H9 (cell line): ENCODE data around the gene THBS3. TPM values are rescaled to one million over a fixed set of nuclear protein-coding genes. Genes with fewer than 3 reads are reported as not detected.

Experiments used
- DNase-seq: peaks from one replicate; pipeline ENCODE4 v3.0.0-alpha.2; 2017
- H2AFZ ChIP-seq: one replicate; pipeline ENCODE4 v1.6.1; 2013; ENCODE audit warnings: mild to moderate bottlenecking, low read length, control low read depth, moderate library complexity
- H2AK5ac ChIP-seq: 2 replicates; pipeline ENCODE4 v1.6.1; 2013; ENCODE audit warnings: low read length, control low read depth, mixed read lengths; ENCODE audit not compliant: insufficient read length
- H2BK120ac ChIP-seq: one replicate; pipeline ENCODE4 v1.6.1; 2013; ENCODE audit warnings: low read depth, mild to moderate bottlenecking, low read length, control low read depth, inconsistent platforms; ENCODE audit not compliant: poor library complexity, severe bottlenecking
- H2BK12ac ChIP-seq: 2 replicates; pipeline ENCODE4 v1.6.1; 2013; ENCODE audit warnings: low read length, control low read depth, mixed read lengths, low read depth; ENCODE audit not compliant: insufficient read length
- H2BK15ac ChIP-seq: 2 replicates; pipeline ENCODE4 v1.6.1; 2013; ENCODE audit warnings: low read depth, low read length, control low read depth
- H2BK20ac ChIP-seq: one replicate; pipeline ENCODE4 v1.6.1; 2013; ENCODE audit warnings: low read depth, mild to moderate bottlenecking, low read length, control low read depth, inconsistent platforms; ENCODE audit not compliant: poor library complexity, severe bottlenecking
- H2BK5ac ChIP-seq: 2 replicates; pipeline ENCODE4 v1.6.1; 2013; ENCODE audit warnings: low read length, control low read depth, mixed read lengths; ENCODE audit not compliant: insufficient read length
- H3K14ac ChIP-seq: 2 replicates; pipeline ENCODE4 v1.6.1; 2013; ENCODE audit warnings: low read length, control low read depth; ENCODE audit not compliant: insufficient read depth
- H3K18ac ChIP-seq: 2 replicates; pipeline ENCODE4 v1.6.1; 2013; ENCODE audit warnings: low read depth, mild to moderate bottlenecking, mixed read lengths, low read length, control low read depth; ENCODE audit not compliant: insufficient read length
- H3K23ac ChIP-seq: 2 replicates; pipeline ENCODE4 v1.6.1; 2013; ENCODE audit warnings: low read length, control low read depth, mixed read lengths, low read depth; ENCODE audit not compliant: insufficient read length
- H3K23me2 ChIP-seq: 2 replicates; pipeline ENCODE4 v1.6.1; 2013; ENCODE audit warnings: low read depth, mild to moderate bottlenecking, mixed read lengths, low read length, control low read depth; ENCODE audit not compliant: insufficient read length, poor library complexity, severe bottlenecking
- H3K27ac ChIP-seq: 2 replicates; pipeline ENCODE4 v1.5.1; 2013; ENCODE audit warnings: low read length, control low read depth, mixed read lengths, low read depth; ENCODE audit not compliant: insufficient read length
- H3K27me3 ChIP-seq: 2 replicates; pipeline ENCODE4 v1.6.1; 2013; ENCODE audit warnings: low read length, control low read depth, inconsistent platforms; ENCODE audit not compliant: insufficient read depth
- H3K4ac ChIP-seq: 2 replicates; pipeline ENCODE4 v1.6.1; 2013; ENCODE audit warnings: low read depth, mild to moderate bottlenecking, control low read depth, inconsistent platforms, low read length, moderate library complexity
- H3K4me1 ChIP-seq: 2 replicates; pipeline ENCODE4 v1.6.1; 2013; ENCODE audit warnings: low read length, control low read depth, inconsistent platforms; ENCODE audit not compliant: insufficient read depth
- H3K4me2 ChIP-seq: 2 replicates; pipeline ENCODE4 v1.6.1; 2013; ENCODE audit warnings: low read length, control low read depth, mixed read lengths; ENCODE audit not compliant: insufficient read length, insufficient read depth
- H3K56ac ChIP-seq: 2 replicates; pipeline ENCODE4 v1.6.1; 2013; ENCODE audit warnings: low read depth, mild to moderate bottlenecking, mixed read lengths, low read length, control low read depth; ENCODE audit not compliant: insufficient read length
- H3K79me1 ChIP-seq: 2 replicates; pipeline ENCODE4 v1.6.1; 2013; ENCODE audit warnings: low read depth, mild to moderate bottlenecking, moderate library complexity, low read length, control low read depth, inconsistent platforms; ENCODE audit not compliant: insufficient read depth, poor library complexity, severe bottlenecking
- H3K79me2 ChIP-seq: 2 replicates; pipeline ENCODE4 v1.6.1; 2013; ENCODE audit warnings: low read length, control low read depth, inconsistent platforms; ENCODE audit not compliant: insufficient read depth
- H3K9ac ChIP-seq: 2 replicates; pipeline ENCODE4 v1.6.1; 2013; ENCODE audit warnings: low read length, control low read depth, mixed read lengths; ENCODE audit not compliant: insufficient read length; ENCODE audit errors: extremely low read depth
- H3K9me3 ChIP-seq: one replicate; pipeline ENCODE4 v1.6.1; 2013; ENCODE audit warnings: low read depth, low read length, inconsistent platforms; ENCODE audit not compliant: control insufficient read depth
- H3T11ph ChIP-seq: one replicate; pipeline ENCODE4 v1.6.1; 2013; ENCODE audit warnings: mild to moderate bottlenecking, low read length, control low read depth, inconsistent platforms
- H4K20me1 ChIP-seq: one replicate; pipeline ENCODE4 v1.6.1; 2013; ENCODE audit not compliant: control insufficient read depth, insufficient read length, insufficient read depth
- H4K5ac ChIP-seq: 2 replicates; pipeline ENCODE4 v1.6.1; 2013; ENCODE audit warnings: low read depth, mild to moderate bottlenecking, mixed read lengths, low read length, control low read depth; ENCODE audit not compliant: insufficient read length
- H4K8ac ChIP-seq: replicated peaks from 2 replicates; pipeline ENCODE4 v1.6.1; 2013; ENCODE audit warnings: low read length, control low read depth, mixed read lengths, low read depth; ENCODE audit not compliant: insufficient read length
- H4K91ac ChIP-seq: 2 replicates; pipeline ENCODE4 v1.6.1; 2013; ENCODE audit warnings: low read depth, mild to moderate bottlenecking, moderate library complexity, mixed read lengths, low read length, control low read depth; ENCODE audit not compliant: insufficient read length
- H3K27ac Mint-ChIP-seq, 3 experiments: 2 replicates in 2 of 3; 3 replicates in 1 of 3; pipeline ENCODE4 v1.8.0; 2020 to 2021; ENCODE audit warnings: mixed read lengths in 3 of 3, mild to moderate bottlenecking in 1 of 3, moderate library complexity in 1 of 3
- H3K27me3 Mint-ChIP-seq: 2 replicates; pipeline ENCODE4 v1.8.0; 2021; ENCODE audit warnings: low read depth, mild to moderate bottlenecking, moderate library complexity, mixed read lengths
- H3K36me3 Mint-ChIP-seq, 3 experiments: 2 replicates in 2 of 3; 3 replicates in 1 of 3; pipeline ENCODE4 v1.8.0; 2020 to 2021; ENCODE audit warnings: low read depth in 3 of 3, mixed read lengths in 3 of 3; ENCODE audit not compliant: insufficient read depth in 1 of 3
- H3K4me1 Mint-ChIP-seq, 2 experiments: 2 replicates each; pipeline ENCODE4 v1.8.0; 2020; ENCODE audit warnings: mixed read lengths in 2 of 2
- H3K4me3 Mint-ChIP-seq, 2 experiments: 2 replicates in 1 of 2; 3 replicates in 1 of 2; pipeline ENCODE4 v1.8.0; 2020 to 2021; ENCODE audit warnings: mild to moderate bottlenecking in 2 of 2, mixed read lengths in 2 of 2, moderate library complexity in 1 of 2
- H3K9me3 Mint-ChIP-seq, 2 experiments: 2 replicates in 1 of 2; 3 replicates in 1 of 2; pipeline ENCODE4 v1.8.0; 2020; ENCODE audit warnings: mild to moderate bottlenecking in 2 of 2, mixed read lengths in 2 of 2, moderate library complexity in 1 of 2
- CTCF ChIP-seq: fragments of 200-600 bp; sonication (generic); conservative IDR thresholded peaks from 3 replicates; pipeline ENCODE4 v1.8.0; 2021; ENCODE audit warnings: antibody characterized with exemption, mild to moderate bottlenecking
- WGBS: extraction: QIAGEN DNeasy Blood & Tissue Kit; methylation state at CpG from one replicate; pipeline ENCODE4 v1.1.7; 2013; ENCODE audit warnings: missing lambda C conversion rate, low lambda C conversion rate, mixed read lengths; ENCODE audit not compliant: insufficient read length; ENCODE audit errors: extremely low coverage; 5-methylcytosine and 5-hydroxymethylcytosine counted together
- total RNA-seq: library from RNA; stranded (reverse); gene quantifications from 2 replicates; pipeline ENCODE4 v1.2.1, GENCODE V29; 2021

THBS3 gene
- total RNA-seq, 1 experiment from 2014 or later = 5.9 TPM

- peak overlapping the region; percentile 73 to 88 for H3K4me3 Mint-ChIP-seq
- no peaks in the 10 kb centered on the region for H4K20me1 ChIP-seq
- H4K8ac ChIP-seq = no peak overlapping the region
- no peak overlapping the region for H3K9ac ChIP-seq
- no peak overlapping the region for H3K4ac ChIP-seq
- no peak overlapping the region for H3K56ac ChIP-seq
- peaks cover 4% of the 10 kb centered on the region; the same call in 1 of the 2 replicates for H3K4me1 ChIP-seq
- no peak overlapping the region for H2BK12ac ChIP-seq
- H3K9me3 Mint-ChIP-seq = no peaks in the 10 kb centered on the region
- peaks cover 14% of the 10 kb centered on the region for H3K23me2 ChIP-seq
- no peak overlapping the region for H3K23ac ChIP-seq
- no peak overlapping the region for H2BK15ac ChIP-seq
- H2AFZ ChIP-seq = no peak overlapping the region
- no peaks in the 10 kb centered on the region; the same call in 1 of the 2 replicates for H3K27me3 Mint-ChIP-seq
- no peak overlapping the region for H2BK20ac ChIP-seq
- no peak overlapping the region for H3K14ac ChIP-seq
- no peaks in the 10 kb centered on the region for H3K79me2 ChIP-seq
- no peak overlapping the region for H3T11ph ChIP-seq
- H2BK120ac ChIP-seq = no peak overlapping the region
- no peak for DNase-seq
- H4K5ac ChIP-seq = no peak overlapping the region
- no peaks in the 10 kb centered on the region for H3K79me1 ChIP-seq
- H4K91ac ChIP-seq = no peak overlapping the region
- no peak overlapping the region for H3K27ac ChIP-seq
- H3K27ac Mint-ChIP-seq = no peak overlapping the region
- H3K18ac ChIP-seq = no peak overlapping the region
- WGBS = no CpG with 5 or more reads among the region's 5 CpGs
- H3K36me3 Mint-ChIP-seq = peaks cover 9 to 27% (median 19%) of the 10 kb centered on the region in 3 experiments
- peaks cover 30 to 32% of the 10 kb centered on the region in 2 experiments for H3K4me1 Mint-ChIP-seq
- no peak overlapping the region for H2BK5ac ChIP-seq
- no peaks in the 10 kb centered on the region for H3K27me3 ChIP-seq
- H2AK5ac ChIP-seq = no peak overlapping the region
- TF ChIP-seq CTCF = no peak
- peak overlapping the region; percentile 67 for H3K4me2 ChIP-seq
- no peaks in the 10 kb centered on the region for H3K9me3 ChIP-seq
Observed at GRCh38 chr1:155253797-155254196, 46.1 kb upstream of the THBS3 start.
